CD14-positive monocyte (primary cell): ENCODE results near the gene IMMP2L. TPM values are rescaled to one million over a fixed set of nuclear protein-coding genes. Genes with fewer than 3 reads are reported as not detected.

ENCODE experiments used
- DNase-seq, 3 donors: peaks; one replicate each; pipeline ENCODE4 v3.0.0-alpha.2; 2011 to 2022
- H2AFZ ChIP-seq: 2 replicates; pipeline ENCODE4 v1.6.0; 2012; ENCODE audit warnings: mild to moderate bottlenecking, low read depth, low read length, inconsistent platforms; ENCODE audit not compliant: insufficient read depth, poor library complexity, severe bottlenecking
- H3K27ac ChIP-seq, 2 donors: 1 replicate in 1 of 2; 2 replicates in 1 of 2; pipeline ENCODE4 v1.5.1; 2012 to 2013; ENCODE audit warnings: low read length in 2 of 2, control low read depth in 1 of 2, inconsistent platforms in 1 of 2, low read depth in 1 of 2, mild to moderate bottlenecking in 1 of 2
- H3K27me3 ChIP-seq, 2 donors: one replicate each; pipeline versions ENCODE4 v1.6.0 to v1.6.1; 2011 to 2013; ENCODE audit warnings: low read length in 2 of 2; ENCODE audit not compliant: control insufficient read depth in 2 of 2, insufficient read depth in 2 of 2
- H3K36me3 ChIP-seq, 2 donors: replicated peaks in 1 of 2; 1 replicate in 1 of 2; 2 replicates in 1 of 2; pipeline versions ENCODE4 v1.5.1 to v1.6.1; 2012 to 2013; ENCODE audit warnings: low read length in 2 of 2, control low read depth in 1 of 2, inconsistent platforms in 1 of 2, mild to moderate bottlenecking in 1 of 2; ENCODE audit not compliant: insufficient read depth in 2 of 2, control insufficient read depth in 1 of 2
- H3K4me1 ChIP-seq, 2 donors: 1 replicate in 1 of 2; 2 replicates in 1 of 2; pipeline versions ENCODE4 v1.5.1 to v1.6.1; 2012 to 2013; ENCODE audit warnings: low read length in 2 of 2, control low read depth in 1 of 2, inconsistent platforms in 1 of 2, mild to moderate bottlenecking in 1 of 2, moderate library complexity in 1 of 2; ENCODE audit not compliant: insufficient read depth in 2 of 2, control insufficient read depth in 1 of 2
- H3K4me2 ChIP-seq: replicated peaks from 2 replicates; pipeline ENCODE3; 2012; ENCODE audit warnings: low read length, moderate library complexity, mild to moderate bottlenecking; ENCODE audit not compliant: poor library complexity, severe bottlenecking; ENCODE audit errors: extremely low read depth
- H3K4me3 ChIP-seq, 3 experiments: fragments of 200-600 bp in 1 of 3; sonication (generic) in 1 of 3; replicated peaks in 1 of 3; 1 replicate in 2 of 3; 2 replicates in 1 of 3; pipeline ENCODE4 v1.5.1; 2011 to 2013; ENCODE audit warnings: low read length in 3 of 3, mild to moderate bottlenecking in 3 of 3, control low read depth in 2 of 3, low read depth in 2 of 3, inconsistent platforms in 1 of 3, moderate library complexity in 1 of 3
- H3K79me2 ChIP-seq: 2 replicates; pipeline ENCODE4 v1.6.0; 2012; ENCODE audit warnings: mild to moderate bottlenecking, control low read depth, inconsistent platforms, low read length, moderate library complexity; ENCODE audit not compliant: insufficient read depth
- H3K9ac ChIP-seq: 2 replicates; pipeline ENCODE4 v1.6.0; 2017; ENCODE audit warnings: low read length, mild to moderate bottlenecking; ENCODE audit not compliant: insufficient read depth, poor library complexity, severe bottlenecking
- H3K9me3 ChIP-seq, 2 donors: replicated peaks in 1 of 2; 1 replicate in 1 of 2; 2 replicates in 1 of 2; pipeline versions ENCODE4 v1.5.1 to v1.6.1; 2012 to 2013; ENCODE audit warnings: low read length in 2 of 2, control low read depth in 1 of 2; ENCODE audit not compliant: control insufficient read depth in 1 of 2, insufficient read depth in 1 of 2
- H4K20me1 ChIP-seq: 2 replicates; pipeline ENCODE4 v1.6.0; 2012; ENCODE audit warnings: mild to moderate bottlenecking, low read length, control low read depth, moderate library complexity; ENCODE audit not compliant: insufficient read depth
- H3K27ac Mint-ChIP-seq, 7 donors: one replicate each; pipeline ENCODE4 v1.8.0; 2020; ENCODE audit warnings: mild to moderate bottlenecking in 7 of 7, mixed read lengths in 7 of 7, moderate library complexity in 6 of 7, inconsistent platforms in 2 of 7
- H3K27me3 Mint-ChIP-seq, 3 donors: one replicate each; pipeline ENCODE4 v1.8.0; 2021 to 2022; ENCODE audit warnings: low read depth in 3 of 3, mild to moderate bottlenecking in 3 of 3, mixed read lengths in 3 of 3, moderate library complexity in 3 of 3, inconsistent platforms in 1 of 3
- H3K36me3 Mint-ChIP-seq, 2 donors: one replicate each; pipeline ENCODE4 v1.8.0; 2020; ENCODE audit warnings: mixed read lengths in 2 of 2, inconsistent platforms in 1 of 2, mild to moderate bottlenecking in 1 of 2
- H3K4me1 Mint-ChIP-seq: one replicate; pipeline ENCODE4 v1.8.0; 2020; ENCODE audit warnings: mild to moderate bottlenecking, mixed read lengths
- H3K4me3 Mint-ChIP-seq, 2 donors: one replicate each; pipeline ENCODE4 v1.8.0; 2020; ENCODE audit warnings: mild to moderate bottlenecking in 2 of 2, mixed read lengths in 2 of 2, moderate library complexity in 1 of 2
- H3K9me3 Mint-ChIP-seq, 7 donors: one replicate each; pipeline ENCODE4 v1.8.0; 2020 to 2022; ENCODE audit warnings: mixed read lengths in 7 of 7, mild to moderate bottlenecking in 6 of 7, moderate library complexity in 6 of 7, inconsistent platforms in 2 of 7
- WGBS: methylation state at CpG from one replicate; pipeline ENCODE4 v1.1.5; 2013; ENCODE audit warnings: missing lambda C conversion rate; ENCODE audit not compliant: insufficient coverage; 5-methylcytosine and 5-hydroxymethylcytosine counted together
- intact Hi-C, 2 donors: fragments of 100-400 bp; cut with micrococcal nuclease; formaldehyde crosslinking; loops; one replicate each; pipeline versions ENCODE4 v1.15.0 to v1.15.1; 2023
- polyA plus RNA-seq, 3 donors: library from polyadenylated mRNA; depleted of rRNA in 1 of 3; unstranded in 2 of 3; stranded (reverse) in 1 of 3; fragments of 300-500 nt in 2 of 3; fragments of >200 nt in 1 of 3; fragmentation: Illumina TruSeq in 2 of 3; gene quantifications; 1 replicate in 2 of 3; 2 replicates in 1 of 3; pipeline ENCODE4 v1.2.3, GENCODE V29; 2012 to 2021
- TF ChIP-seq, protein P1 (sequence below): fragments of 200-600 bp; IDR thresholded peaks from one replicate; pipeline ENCODE4 v1.8.0; 2022; ENCODE audit warnings: antibody characterized with exemption, mild to moderate bottlenecking

IMMP2L gene
- polyA plus RNA-seq, 3 donors: 1.9 to 6.4 (median 6.2) TPM

DNA sequence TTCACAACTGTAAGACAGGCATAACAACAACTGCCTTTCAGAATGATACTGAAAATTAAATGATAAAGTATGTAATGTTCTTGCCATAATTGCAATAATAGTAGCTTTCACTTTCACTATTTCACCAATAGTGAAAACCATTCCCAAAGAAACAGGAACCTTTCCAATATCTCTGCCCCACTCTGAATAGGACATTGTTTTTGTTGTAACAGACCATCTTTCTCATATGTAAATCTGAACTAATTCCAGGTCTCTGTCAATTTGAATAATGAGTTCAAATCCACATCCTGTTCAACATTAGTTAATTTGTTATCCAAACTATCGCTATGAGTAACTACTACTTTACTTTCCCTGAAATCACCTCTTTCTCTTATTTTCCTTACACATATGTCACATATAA is 323.4 kb downstream of the IMMP2L start:
- intact Hi-C loops: no loop called here
- 63% methylated on average over 1 of the region's 1 CpG for WGBS
- H3K27me3 Mint-ChIP-seq: no peaks in the 10 kb centered on the region

DNA sequence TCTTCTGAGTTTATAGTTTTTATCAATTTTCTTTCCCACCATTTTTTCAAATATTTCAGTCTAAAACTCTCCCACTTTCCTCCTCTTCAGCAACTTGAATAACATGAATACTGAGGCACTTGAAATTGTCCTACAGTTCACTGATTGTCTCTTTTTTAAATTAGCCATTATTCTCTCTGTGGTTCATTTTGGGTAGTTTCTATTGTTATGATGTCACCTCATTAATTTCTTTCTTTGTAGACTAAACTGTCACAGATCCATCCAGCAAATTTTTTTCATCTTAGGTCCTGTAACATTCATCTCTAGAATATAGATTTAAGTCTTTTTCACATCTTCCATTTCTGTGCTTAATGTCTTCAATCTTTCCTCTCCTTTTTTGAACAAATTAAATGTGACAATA is 326.6 kb downstream of the IMMP2L start:
- TF ChIP-seq, protein P1, sequence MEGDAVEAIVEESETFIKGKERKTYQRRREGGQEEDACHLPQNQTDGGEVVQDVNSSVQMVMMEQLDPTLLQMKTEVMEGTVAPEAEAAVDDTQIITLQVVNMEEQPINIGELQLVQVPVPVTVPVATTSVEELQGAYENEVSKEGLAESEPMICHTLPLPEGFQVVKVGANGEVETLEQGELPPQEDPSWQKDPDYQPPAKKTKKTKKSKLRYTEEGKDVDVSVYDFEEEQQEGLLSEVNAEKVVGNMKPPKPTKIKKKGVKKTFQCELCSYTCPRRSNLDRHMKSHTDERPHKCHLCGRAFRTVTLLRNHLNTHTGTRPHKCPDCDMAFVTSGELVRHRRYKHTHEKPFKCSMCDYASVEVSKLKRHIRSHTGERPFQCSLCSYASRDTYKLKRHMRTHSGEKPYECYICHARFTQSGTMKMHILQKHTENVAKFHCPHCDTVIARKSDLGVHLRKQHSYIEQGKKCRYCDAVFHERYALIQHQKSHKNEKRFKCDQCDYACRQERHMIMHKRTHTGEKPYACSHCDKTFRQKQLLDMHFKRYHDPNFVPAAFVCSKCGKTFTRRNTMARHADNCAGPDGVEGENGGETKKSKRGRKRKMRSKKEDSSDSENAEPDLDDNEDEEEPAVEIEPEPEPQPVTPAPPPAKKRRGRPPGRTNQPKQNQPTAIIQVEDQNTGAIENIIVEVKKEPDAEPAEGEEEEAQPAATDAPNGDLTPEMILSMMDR: no peak

More for the DNA sequence above, 323.4 kb downstream of the IMMP2L start:
- H3K27ac ChIP-seq: no peak overlapping the region
- Mint-ChIP-seq H3K27ac (no peak overlapping the region), H3K4me1 (peaks cover 5% of the 10 kb centered on the region), H3K9me3 (peaks cover 0 to 2% (median 0%) of the 10 kb centered on the region in 7 donors), H3K36me3 (no peaks in the 10 kb centered on the region), H3K4me3 (peak overlapping the region in 1 of 2 donors; percentile 36)
- DNase-seq: no peak
- H3K79me2 ChIP-seq: no peaks in the 10 kb centered on the region
- no peak overlapping the region for H3K4me3 ChIP-seq
- H3K4me2 ChIP-seq: no peak overlapping the region
- H4K20me1 ChIP-seq: no peaks in the 10 kb centered on the region
- H2AFZ ChIP-seq: no peak overlapping the region
- no peak overlapping the region for H3K9ac ChIP-seq
- no peaks in the 10 kb centered on the region for H3K27me3 ChIP-seq
- no peaks in the 10 kb centered on the region for H3K9me3 ChIP-seq
- H3K4me1 ChIP-seq: no peaks in the 10 kb centered on the region
- TF ChIP-seq, protein P1: no peak
- H3K36me3 ChIP-seq: no peaks in the 10 kb centered on the region

More for the DNA sequence above, 326.6 kb downstream of the IMMP2L start:
- Mint-ChIP-seq H3K9me3 (peaks cover 0 to 2% (median 0%) of the 10 kb centered on the region in 7 donors), H3K36me3 (no peaks in the 10 kb centered on the region), H3K4me1 (peaks cover 12% of the 10 kb centered on the region), H3K27me3 (peaks cover 0 to under 1% (median 0%) of the 10 kb centered on the region in 3 donors), H3K27ac (no peak overlapping the region), H3K4me3 (no peak overlapping the region)
- H3K36me3 ChIP-seq: no peaks in the 10 kb centered on the region
- DNase-seq: no peak
- H3K27me3 ChIP-seq: no peaks in the 10 kb centered on the region
- H3K27ac ChIP-seq: no peak overlapping the region
- no peaks in the 10 kb centered on the region for H4K20me1 ChIP-seq
- peaks cover 0 to 7% of the 10 kb centered on the region in 2 donors for H3K4me1 ChIP-seq
- no peaks in the 10 kb centered on the region for H3K79me2 ChIP-seq
- H3K9ac ChIP-seq: no peak overlapping the region
- intact Hi-C loops: no loop called here
- H3K4me2 ChIP-seq: no peak overlapping the region
- H3K4me3 ChIP-seq: no peak overlapping the region
- H3K9me3 ChIP-seq: no peaks in the 10 kb centered on the region
- no peak overlapping the region for H2AFZ ChIP-seq
